Smooth muscle cell (in vitro differentiated cells): Measurements from ENCODE around the gene TMEM254. TPM values are rescaled to one million over a fixed set of nuclear protein-coding genes. Genes with fewer than 3 reads are reported as not detected.

Source experiments
- polyA plus RNA-seq: library from polyadenylated mRNA; unstranded; fragments of >200 nt; fragmentation: Nextera tagmentation; extraction: Ambion mirVana; gene quantifications from 2 replicates; pipeline ENCODE4 v1.2.1, GENCODE V29; 2016
- total RNA-seq: library from RNA; depleted of rRNA; stranded (reverse); fragments of >200 nt; gene quantifications from 2 replicates; pipeline ENCODE4 v1.2.3, GENCODE V29; 2014

The TMEM254 gene
- total and polyA plus RNA-seq, 2 experiments from 2014 or later = 34.6 to 42.1 TPM

Other genes with a start within 250 kb of the TMEM254 start
- gene SFTPD, start 129.6 kb upstream of the TMEM254 start, total RNA-seq = 1.9 TPM in 1 of 2 replicates, not detected in the other
- gene SFTPD, start 129.6 kb upstream of the TMEM254 start, polyA plus RNA-seq = 0.64 and 1.0 TPM in 2 replicates
- 1.5 TPM in 1 of 2 replicates, not detected in the other for gene PLAC9, start 54.1 kb downstream of the TMEM254 start, total RNA-seq
- gene PLAC9, start 54.1 kb downstream of the TMEM254 start, polyA plus RNA-seq = 14.6 and 23.7 TPM in 2 replicates
- gene ANXA11, start 126.9 kb downstream of the TMEM254 start, total RNA-seq = 36.6 and 39.5 TPM in 2 replicates
- gene ANXA11, start 126.9 kb downstream of the TMEM254 start, polyA plus RNA-seq = 93.4 and 101 TPM in 2 replicates
- 0.09 TPM in 1 of 2 replicates, not detected in the other for gene MAT1A, start 211.0 kb downstream of the TMEM254 start, total RNA-seq
- gene MAT1A, start 211.0 kb downstream of the TMEM254 start, polyA plus RNA-seq = not detected in 2 replicates